Stimulated activated CD8-positive, alpha-beta memory T cell treated with anti-CD3 and anti-CD28 coated beads, Interleukin-4, amount 100 ng/mL, for 48 hours (primary cell): ENCODE results near the gene PHC2.

Experiments
- DNase-seq: peaks from one replicate; pipeline ENCODE4 v3.0.0-alpha.2; 2020

The PHC2 gene

GRCh38 chr1:33430692-33431593 lies at the start of gene PHC2:
PHC2 (minus strand) TSS chr1:33431095; CDS start chr1:33375539, 55,556 bp downstream.
- DNase-seq, result peak; percentile 94

GRCh38 chr1:33477451-33477850 lies 46.6 kb upstream of the PHC2 start:
- DNase-seq, result no peak

- DNase-seq, result no peak
Measured at GRCh38 chr1:33473900-33474299, 43.0 kb upstream of the PHC2 start.

GRCh38 chr1:33472269-33472980 lies 41.5 kb upstream of the PHC2 start, which contains the start of gene ZSCAN20:
ZSCAN20 (plus strand) TSS chr1:33472645; CDS start chr1:33479289, 6,644 bp downstream.
- DNase-seq, result peak; percentile 92

- DNase-seq, result no peak
Measured at GRCh38 chr1:33471416-33471815, 40.5 kb upstream of the PHC2 start.

GRCh38 chr1:33470495-33471012 lies 39.7 kb upstream of the PHC2 start:
- peak; percentile 69 for DNase-seq

GRCh38 chr1:33469691-33470090 lies 38.8 kb upstream of the PHC2 start:
- DNase-seq, result no peak

GRCh38 chr1:33468967-33469366 lies 38.1 kb upstream of the PHC2 start:
- DNase-seq, result no peak

- no peak for DNase-seq
Measured at GRCh38 chr1:33468531-33468930, 37.6 kb upstream of the PHC2 start.

GRCh38 chr1:33468011-33468410 lies 37.1 kb upstream of the PHC2 start:
- no peak for DNase-seq

GRCh38 chr1:33466159-33466558 lies 35.3 kb upstream of the PHC2 start:
- DNase-seq, result no peak

GRCh38 chr1:33465316-33465715 lies 34.4 kb upstream of the PHC2 start:
- no peak for DNase-seq

GRCh38 chr1:33464552-33464951 lies 33.7 kb upstream of the PHC2 start:
- no peak for DNase-seq

- DNase-seq, result no peak
Measured at GRCh38 chr1:33462405-33463164, 31.7 kb upstream of the PHC2 start.

GRCh38 chr1:33460947-33461629 lies 30.2 kb upstream of the PHC2 start:
- no peak for DNase-seq

GRCh38 chr1:33460144-33460543 lies 29.2 kb upstream of the PHC2 start:
- no peak for DNase-seq

- no peak for DNase-seq
Measured at GRCh38 chr1:33459691-33460090, 28.8 kb upstream of the PHC2 start.

- no peak for DNase-seq
Measured at GRCh38 chr1:33456502-33456886, 25.6 kb upstream of the PHC2 start.

GRCh38 chr1:33455539-33456501 lies 24.9 kb upstream of the PHC2 start:
- DNase-seq, result peak; percentile 35

- DNase-seq, result no peak
Measured at GRCh38 chr1:33454646-33455282, 23.9 kb upstream of the PHC2 start.

GRCh38 chr1:33446590-33446989 lies 15.7 kb upstream of the PHC2 start:
- DNase-seq, result no peak
